ENCODE data around the gene PUS10. TPM values are rescaled to one million over a fixed set of nuclear protein-coding genes. Genes with fewer than 3 reads are reported as not detected.

PUS10 gene
- total RNA-seq, 1 experiment from 2014 or later: 5.2 TPM

GRCh38 chr2:60958800-60959199, 59.3 kb downstream of the PUS10 start:
- Histone ChIP-seq H3K36me3 (ENCODE audit: control insufficient read depth, insufficient read depth, low read length) (no peaks in the 10 kb centered on the region), H3K27me3 (ENCODE audit: control insufficient read depth, insufficient read depth, low read length) (no peaks in the 10 kb centered on the region), H3K9me3 (ENCODE audit: control insufficient read depth, insufficient read depth, low read depth, low read length) (no peaks in the 10 kb centered on the region), H3K4me1 (ENCODE audit: control insufficient read depth, insufficient read depth, low read length) (no peaks in the 10 kb centered on the region), H3K27ac (ENCODE audit: low read length) (no peak overlapping the region), H3K4me3 (ENCODE audit: low read depth in 2 of 2, low read length in 2 of 2) (no peak overlapping the region)
- no peak for DNase-seq (ENCODE audit: low read depth, low spot score)
- in situ Hi-C loops (cut with HindIII; ENCODE audit: low pct_unique_long_range_greater_than_20kb, low sequenced_read_pairs): no loop called here
- BruUV-seq (replicated peaks): no TSS peak
- TF ChIP-seq POLR2AphosphoS5 (IDR thresholded peaks at IDR 0.05; ENCODE audit: low read depth, low read length) (no peak), SIN3A (IDR thresholded peaks at IDR 0.05; ENCODE audit: borderline replicate concordance, insufficient read depth, low read depth, low read length) (no peak), TCF7L2 (IDR thresholded peaks at IDR 0.05; ENCODE audit: low read depth, low read length) (no peak), CTCF (IDR thresholded peaks at IDR 0.05) (no peak), REST (IDR thresholded peaks at IDR 0.05; ENCODE audit: insufficient read depth in 1 of 2, low read depth in 2 of 2, low read length in 1 of 2) (no peak)
- POLR2A ChIA-PET: no interaction called here
- intact Hi-C loops (cut with micrococcal nuclease; ENCODE audit: unreplicated experiment): no loop called here
- CTCF ChIA-PET: no interaction called here
- no peak for ATAC-seq

GRCh38 chr2:60958361-60958760, 59.7 kb downstream of the PUS10 start:
- H3K4me1 ChIP-seq (ENCODE audit: control insufficient read depth, insufficient read depth, low read length): no peaks in the 10 kb centered on the region
- in situ Hi-C loops (cut with HindIII; ENCODE audit: low pct_unique_long_range_greater_than_20kb, low sequenced_read_pairs) (no loop called here), intact Hi-C loops (cut with micrococcal nuclease; ENCODE audit: unreplicated experiment) (no loop called here)
- CTCF ChIA-PET: no interaction called here
- no peak for TF ChIP-seq CTCF (IDR thresholded peaks at IDR 0.05)
- ATAC-seq (no peak), DNase-seq (ENCODE audit: low read depth, low spot score) (no peak)
- POLR2A ChIA-PET: no interaction called here
- no peaks in the 10 kb centered on the region for H3K9me3 ChIP-seq (ENCODE audit: control insufficient read depth, insufficient read depth, low read depth, low read length)
- H3K36me3 ChIP-seq (ENCODE audit: control insufficient read depth, insufficient read depth, low read length): no peaks in the 10 kb centered on the region
- no peak overlapping the region for H3K4me3 ChIP-seq (ENCODE audit: low read depth in 2 of 2, low read length in 2 of 2)
- H3K27ac ChIP-seq (ENCODE audit: low read length): no peak overlapping the region
- BruUV-seq (replicated peaks): no TSS peak
- no peaks in the 10 kb centered on the region for H3K27me3 ChIP-seq (ENCODE audit: control insufficient read depth, insufficient read depth, low read length)

- Histone ChIP-seq H3K27ac (ENCODE audit: low read length) (no peak overlapping the region), H3K4me3 (ENCODE audit: low read depth in 2 of 2, low read length in 2 of 2) (no peak overlapping the region), H3K4me1 (ENCODE audit: control insufficient read depth, insufficient read depth, low read length) (no peaks in the 10 kb centered on the region), H3K9me3 (ENCODE audit: control insufficient read depth, insufficient read depth, low read depth, low read length) (no peaks in the 10 kb centered on the region), H3K36me3 (ENCODE audit: control insufficient read depth, insufficient read depth, low read length) (no peaks in the 10 kb centered on the region), H3K27me3 (ENCODE audit: control insufficient read depth, insufficient read depth, low read length) (no peaks in the 10 kb centered on the region)
- DNase-seq (ENCODE audit: low read depth, low spot score): no peak
- no peak for TF ChIP-seq REST (IDR thresholded peaks at IDR 0.05; ENCODE audit: insufficient read depth in 1 of 2, low read depth in 2 of 2, low read length in 1 of 2)
- no peak for TF ChIP-seq POLR2AphosphoS5 (IDR thresholded peaks at IDR 0.05; ENCODE audit: low read depth, low read length)
- no peak for TF ChIP-seq SIN3A (IDR thresholded peaks at IDR 0.05; ENCODE audit: borderline replicate concordance, insufficient read depth, low read depth, low read length)
- TF ChIP-seq TCF7L2 (IDR thresholded peaks at IDR 0.05; ENCODE audit: low read depth, low read length): no peak
- TF ChIP-seq CTCF (IDR thresholded peaks at IDR 0.05): no peak
- ChIA-PET POLR2A (no interaction called here), CTCF (no interaction called here)
- no peak for ATAC-seq
- in situ Hi-C loops (cut with HindIII; ENCODE audit: low pct_unique_long_range_greater_than_20kb, low sequenced_read_pairs) (no loop called here), intact Hi-C loops (cut with micrococcal nuclease; ENCODE audit: unreplicated experiment) (no loop called here)
- BruUV-seq (replicated peaks): no TSS peak
These were observed 60.4 kb downstream of the PUS10 start for GRCh38 chr2:60957643-60958042.
